ENCODE results near the gene DSE.
"Not testable (repeated sequence)": the region's sequence is repeated elsewhere in the genome, so short reads cannot be mapped to it uniquely, and the experiment has no call there.

The DSE gene
- 37.5 to 57.2 (median 44.2) reads per million in 4 donors for total RNA-seq

GRCh38 chr6:116370760-116371119 is at the start of gene DSE:
Gene DSE, plus strand, starts transcription at chr6:116370947. Its CDS starts 28,304 bp downstream, at chr6:116399251.
- peak; percentile 26 to 70 (median 55) for DNase-seq

- DNase-seq: not testable (repeated sequence)
Observed at GRCh38 chr6:116321933-116322332, 48.8 kb upstream of the DSE start.

- no peak for DNase-seq
Observed at GRCh38 chr6:116323863-116324262, 46.9 kb upstream of the DSE start.

GRCh38 chr6:116325634-116326132 is 45.1 kb upstream of the DSE start:
- not testable (repeated sequence) for DNase-seq

- DNase-seq: no peak
Observed at GRCh38 chr6:116326181-116326671, 44.5 kb upstream of the DSE start.

- DNase-seq: no peak
Observed at GRCh38 chr6:116326996-116327395, 43.8 kb upstream of the DSE start.

GRCh38 chr6:116327803-116328527 is 42.8 kb upstream of the DSE start:
- no peak for DNase-seq

GRCh38 chr6:116328528-116328903 is 42.2 kb upstream of the DSE start:
- no peak for DNase-seq

GRCh38 chr6:116329156-116329555 is 41.6 kb upstream of the DSE start:
- no peak for DNase-seq

- no peak for DNase-seq
Observed at GRCh38 chr6:116330511-116330910, 40.2 kb upstream of the DSE start.

GRCh38 chr6:116332096-116332495 is 38.7 kb upstream of the DSE start:
- DNase-seq: no peak

GRCh38 chr6:116334638-116335409 is 35.9 kb upstream of the DSE start:
- not testable (repeated sequence) for DNase-seq

- no peak for DNase-seq
Observed at GRCh38 chr6:116335612-116336215, 35.0 kb upstream of the DSE start.

GRCh38 chr6:116338943-116339342 is 31.8 kb upstream of the DSE start:
- DNase-seq: no peak

GRCh38 chr6:116340625-116341024 is 30.1 kb upstream of the DSE start:
- not testable (repeated sequence) for DNase-seq

GRCh38 chr6:116349216-116349615 is 21.5 kb upstream of the DSE start:
- DNase-seq: no peak

GRCh38 chr6:116351101-116351500 is 19.6 kb upstream of the DSE start:
- DNase-seq: no peak

- DNase-seq: no peak
Observed at GRCh38 chr6:116352515-116353471, 18.0 kb upstream of the DSE start.

GRCh38 chr6:116354236-116354635 is 16.5 kb upstream of the DSE start:
- no peak for DNase-seq

- no peak for DNase-seq
Observed at GRCh38 chr6:116355796-116356195, 15.0 kb upstream of the DSE start.

- no peak for DNase-seq
Observed at GRCh38 chr6:116359131-116359530, 11.6 kb upstream of the DSE start.

GRCh38 chr6:116359835-116360234 is 10.9 kb upstream of the DSE start:
- DNase-seq: no peak
